HepG2 (cell line): ENCODE data around the gene SNX9. TPM values are rescaled to one million over a fixed set of nuclear protein-coding genes. Genes with fewer than 3 reads are reported as not detected.

Experiments
- ATF4 ChIP-seq, 2 experiments: fragments of 450-650 bp in 1 of 2; sonication (generic) in 1 of 2; formaldehyde crosslinking; IDR thresholded peaks; 2 replicates each; pipeline versions ENCODE4 v1.5.0 to v1.8.0; 2020 to 2022; ENCODE audit warnings: mild to moderate bottlenecking in 1 of 2, missing genetic modification reagents in 1 of 2
- EHMT2 ChIP-seq: fragments of 200-600 bp; sonication (generic); IDR thresholded peaks from 2 replicates; pipeline ENCODE4 v1.7.0; 2017; ENCODE audit warnings: antibody characterized with exemption, low read depth, low read length, borderline replicate concordance
- JUND ChIP-seq: sonication (generic); formaldehyde crosslinking; IDR thresholded peaks from 2 replicates; pipeline ENCODE4 v1.8.0; 2022; ENCODE audit warnings: mild to moderate bottlenecking, missing genetic modification reagents
- MAX ChIP-seq: IDR thresholded peaks from 2 replicates; pipeline ENCODE4 v1.6.1; 2012; ENCODE audit warnings: inconsistent platforms
- PLSCR1 ChIP-seq: sonication (generic); formaldehyde crosslinking; IDR thresholded peaks from 2 replicates; pipeline ENCODE4 v1.5.0; 2020; ENCODE audit warnings: missing genetic modification reagents, mild to moderate bottlenecking, borderline replicate concordance
- RBFOX2 ChIP-seq: fragments of 200-400 bp; formaldehyde crosslinking; IDR thresholded peaks from 2 replicates; pipeline ENCODE4 v1.6.1; 2017; ENCODE audit warnings: low read depth, mild to moderate bottlenecking, low read length
- ZBED4 ChIP-seq: sonication (generic); formaldehyde crosslinking; IDR thresholded peaks from 2 replicates; pipeline ENCODE4 v1.4.0; 2020; ENCODE audit warnings: missing genetic modification reagents, borderline replicate concordance
- ZNF205 ChIP-seq: IDR thresholded peaks from 2 replicates; pipeline ENCODE4 v1.6.1; 2018; ENCODE audit warnings: missing biosample characterization, missing genetic modification reagents
- ZNF281 ChIP-seq: sonication (generic); formaldehyde crosslinking; IDR thresholded peaks from 2 replicates; pipeline ENCODE4 v1.4.0; 2020; ENCODE audit warnings: missing genetic modification reagents, borderline replicate concordance
- ZNF646 ChIP-seq: sonication (generic); formaldehyde crosslinking; IDR thresholded peaks from 2 replicates; pipeline ENCODE4 v1.9.0; 2021; ENCODE audit warnings: mild to moderate bottlenecking, missing genetic modification reagents
- ZNF839 ChIP-seq: sonication (generic); formaldehyde crosslinking; IDR thresholded peaks from 2 replicates; pipeline ENCODE4 v1.4.0; 2020; ENCODE audit warnings: missing genetic modification reagents, mild to moderate bottlenecking, borderline replicate concordance
- polyA plus RNA-seq, 8 experiments: library from polyadenylated mRNA; depleted of rRNA in 3 of 8; stranded (reverse) in 7 of 8; unstranded in 1 of 8; fragments of >200 nt; fragmentation: Illumina TruSeq in 4 of 8; extraction: Trizol in 4 of 8; gene quantifications; 2 replicates each; pipeline versions ENCODE4 v1.2.1 to v1.2.3, GENCODE V29; 2011 to 2016; ENCODE audit warnings: low read depth in 4 of 8, missing spikeins in 1 of 8, mixed read lengths in 1 of 8; ENCODE audit not compliant: insufficient read depth in 1 of 8
- total RNA-seq, 5 experiments: library from RNA; depleted of rRNA; stranded (reverse); fragments of >200 nt; fragmentation: Illumina TruSeq; extraction: Trizol; gene quantifications; 2 replicates each; pipeline ENCODE4 v1.2.3, GENCODE V29; 2016; ENCODE audit warnings: low read depth in 1 of 5

SNX9 gene
- total and polyA plus RNA-seq, 2 of the 13 experiments (the other 11 are each of a cell fraction or from before 2014, with no cell fraction given): 21.9 to 36.0 TPM

- TF ChIP-seq PLSCR1 (CRISPR knock-in tag): no peak
- no peak for TF ChIP-seq RBFOX2
- no peak for TF ChIP-seq MAX
- TF ChIP-seq ZNF646 (CRISPR knock-in tag): no peak
- no peak for TF ChIP-seq JUND (CRISPR knock-in tag)
- no peak for TF ChIP-seq ZBED4 (CRISPR knock-in tag)
- TF ChIP-seq EHMT2: no peak
- no peak for TF ChIP-seq ZNF205 (CRISPR knock-in tag)
- TF ChIP-seq ZNF839 (CRISPR knock-in tag): no peak
- peak; percentile 69; the same call in 1 of the 2 replicates for TF ChIP-seq ZNF281
- TF ChIP-seq ATF4 (CRISPR knock-in tag; IDR thresholded peaks at IDR 0.05): peak in 1 of 2 experiments; percentile 89; a peak in 2 of 4 replicates
Measured at GRCh38 chr6:157978021-157978783, 155.2 kb downstream of the SNX9 start (continued).
